Fibroblast of gingiva (primary cell): ENCODE data around the gene GOLGA6L25.
"Not testable (repeated sequence)": the region's sequence is repeated elsewhere in the genome, so short reads cannot be mapped to it uniquely, and the experiment has no call there.

Experiments
- DNase-seq: peaks from one replicate; pipeline ENCODE4 v3.0.0-alpha.2; 2011; ENCODE audit warnings: low read depth

GOLGA6L25 gene

GRCh38 chr15:28553268-28553667 lies at the start of gene GOLGA6L25:
TSS of gene GOLGA6L25 (plus strand) at chr15:28553568. CDS start at chr15:28553629, 61 bp downstream.
- not testable (repeated sequence) for DNase-seq

GRCh38 chr15:28508217-28508889 lies 45.0 kb upstream of the GOLGA6L25 start:
- DNase-seq: not testable (repeated sequence)

GRCh38 chr15:28514128-28514527 lies 39.2 kb upstream of the GOLGA6L25 start:
- DNase-seq: not testable (repeated sequence)

GRCh38 chr15:28515208-28515607 lies 38.2 kb upstream of the GOLGA6L25 start:
- DNase-seq: not testable (repeated sequence)

- not testable (repeated sequence) for DNase-seq
These were observed 20.4 kb upstream of the GOLGA6L25 start, which contains the start of gene GOLGA8G for GRCh38 chr15:28532954-28533353. TSS of gene GOLGA8G (minus strand) at chr15:28532971. CDS start at chr15:28532909, 62 bp downstream.

GRCh38 chr15:28573351-28573750 lies 20.0 kb downstream of the GOLGA6L25 start:
- not testable (repeated sequence) for DNase-seq

- not testable (repeated sequence) for DNase-seq
These were observed 35.7 kb downstream of the GOLGA6L25 start for GRCh38 chr15:28588977-28589606.

- not testable (repeated sequence) for DNase-seq
These were observed 36.4 kb downstream of the GOLGA6L25 start for GRCh38 chr15:28589769-28590168.

- not testable (repeated sequence) for DNase-seq
These were observed 39.0 kb downstream of the GOLGA6L25 start for GRCh38 chr15:28592395-28592794.

GRCh38 chr15:28593424-28594129 lies 40.2 kb downstream of the GOLGA6L25 start:
- not testable (repeated sequence) for DNase-seq

GRCh38 chr15:28597471-28597870 lies 44.1 kb downstream of the GOLGA6L25 start:
- not testable (repeated sequence) for DNase-seq

GRCh38 chr15:28598209-28598608 lies 44.8 kb downstream of the GOLGA6L25 start:
- not testable (repeated sequence) for DNase-seq

GRCh38 chr15:28602152-28602551 lies 48.8 kb downstream of the GOLGA6L25 start:
- DNase-seq: not testable (repeated sequence)
